ENCODE results near the gene SIAE.

The SIAE gene

GRCh38 chr11:124595302-124595701 lies 78.2 kb downstream of the SIAE start:
- no peak for FAIRE-seq

DNA sequence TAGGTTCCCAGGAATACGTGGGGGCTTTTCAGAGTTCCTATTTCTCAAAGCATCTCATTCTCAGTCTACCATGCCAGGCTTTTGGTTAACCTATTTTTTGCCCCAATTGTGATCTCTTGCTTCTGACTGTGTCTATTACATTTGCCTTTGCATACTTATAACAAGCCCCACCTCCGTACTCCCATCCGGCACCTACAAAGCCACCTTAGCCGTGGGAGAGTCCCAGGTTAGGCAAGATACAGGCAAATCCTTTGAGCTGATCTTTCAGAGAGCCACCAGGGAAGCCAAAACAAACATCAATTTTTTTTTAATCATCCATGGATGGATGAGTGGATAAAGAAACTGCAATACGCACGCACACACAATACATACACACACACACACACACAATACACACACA lies 80.9 kb downstream of the SIAE start:
- FAIRE-seq = no peak
- DNase-seq (ENCODE audit: insufficient read length, low spot score) = no peak
- TF ChIP-seq POLR2A (IDR thresholded peaks at IDR 0.05; ENCODE audit: low read depth, low read length) = no peak

More at GRCh38 chr11:124595302-124595701, 78.2 kb downstream of the SIAE start:
- no peak for DNase-seq (ENCODE audit: insufficient read length, low spot score)
- TF ChIP-seq POLR2A (IDR thresholded peaks at IDR 0.05; ENCODE audit: low read depth, low read length) = no peak

- no peak for TF ChIP-seq POLR2A (IDR thresholded peaks at IDR 0.05; ENCODE audit: low read depth, low read length)
- FAIRE-seq (no peak), DNase-seq (ENCODE audit: insufficient read length, low spot score) (no peak)
These were observed 82.1 kb downstream of the SIAE start for GRCh38 chr11:124591430-124591829.

GRCh38 chr11:124586238-124586860 lies 87.2 kb downstream of the SIAE start:
- TF ChIP-seq POLR2A (IDR thresholded peaks at IDR 0.05; ENCODE audit: low read depth, low read length) = no peak
- DNase-seq (ENCODE audit: insufficient read length, low spot score) (no peak), FAIRE-seq (no peak)

GRCh38 chr11:124584681-124585372 lies 88.7 kb downstream of the SIAE start:
- TF ChIP-seq POLR2A (IDR thresholded peaks at IDR 0.05; ENCODE audit: low read depth, low read length) = no peak
- no peak for DNase-seq (ENCODE audit: insufficient read length, low spot score)
- no peak for FAIRE-seq

- TF ChIP-seq POLR2A (IDR thresholded peaks at IDR 0.05; ENCODE audit: low read depth, low read length) = no peak
- FAIRE-seq (no peak), DNase-seq (ENCODE audit: insufficient read length, low spot score) (no peak)
These were observed 89.8 kb downstream of the SIAE start for GRCh38 chr11:124583781-124584180.
